Subcutaneous adipose tissue (tissue), 4 donors: ENCODE results near the gene TRIM29. TPM values are rescaled to one million over a fixed set of nuclear protein-coding genes. Genes with fewer than 3 reads are reported as not detected.

Experiments used
- total RNA-seq, 4 donors: library from RNA; depleted of rRNA; stranded (reverse); fragments of >200 nt; gene quantifications; one replicate each; pipeline ENCODE4 v1.1.0, GENCODE V29; 2016
- TF ChIP-seq, protein P1 (sequence below): fragments of 450-650 bp; IDR thresholded peaks from one replicate; pipeline ENCODE4 v1.5.1; 2016; ENCODE audit warnings: low read depth, mild to moderate bottlenecking, control low read depth, antibody characterized with exemption, moderate library complexity

TRIM29 gene
- total RNA-seq, 4 donors from 2014 or later, result 1.3 to 13.2 (median 4.3) TPM

DNA sequence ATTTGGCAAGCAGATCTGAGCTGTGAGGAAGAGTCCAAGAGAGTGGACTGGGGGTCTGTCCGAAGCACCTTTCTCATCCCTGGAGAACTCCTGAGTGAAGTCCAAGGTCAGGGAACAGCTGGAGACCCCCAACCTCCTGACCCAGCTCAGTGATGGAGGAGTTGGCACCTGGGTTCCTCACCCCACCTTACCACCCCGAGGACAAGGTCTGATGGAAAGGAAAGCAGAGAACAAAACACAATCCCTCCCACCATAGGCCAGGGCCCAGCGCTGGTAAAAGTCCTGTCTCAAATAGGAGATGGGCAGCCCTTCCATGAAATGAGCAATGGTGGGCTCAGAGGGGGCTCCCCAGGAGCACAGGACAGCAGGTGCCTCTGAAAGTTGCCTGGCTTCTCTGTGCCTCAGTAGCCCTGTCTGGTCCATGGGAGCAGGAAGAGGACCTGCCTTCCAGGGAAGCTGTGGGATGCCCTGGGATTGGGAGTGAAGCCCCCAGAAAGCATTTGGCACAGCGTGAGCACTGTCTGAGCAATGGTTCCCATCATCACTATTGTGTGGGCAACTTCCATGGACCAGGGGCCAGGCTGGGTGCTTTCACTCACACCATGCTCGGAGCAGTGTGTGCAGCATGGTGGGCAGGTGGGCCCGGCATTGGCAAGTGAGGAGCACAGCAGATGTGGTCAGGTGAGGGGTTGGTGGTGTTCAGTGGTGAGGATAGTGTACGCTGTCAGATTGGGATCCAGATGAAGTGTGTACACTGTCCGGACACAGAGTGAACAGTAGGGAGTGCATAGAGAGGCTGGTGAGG is 7.5 kb downstream of the TRIM29 start:
- TF ChIP-seq, protein P1, sequence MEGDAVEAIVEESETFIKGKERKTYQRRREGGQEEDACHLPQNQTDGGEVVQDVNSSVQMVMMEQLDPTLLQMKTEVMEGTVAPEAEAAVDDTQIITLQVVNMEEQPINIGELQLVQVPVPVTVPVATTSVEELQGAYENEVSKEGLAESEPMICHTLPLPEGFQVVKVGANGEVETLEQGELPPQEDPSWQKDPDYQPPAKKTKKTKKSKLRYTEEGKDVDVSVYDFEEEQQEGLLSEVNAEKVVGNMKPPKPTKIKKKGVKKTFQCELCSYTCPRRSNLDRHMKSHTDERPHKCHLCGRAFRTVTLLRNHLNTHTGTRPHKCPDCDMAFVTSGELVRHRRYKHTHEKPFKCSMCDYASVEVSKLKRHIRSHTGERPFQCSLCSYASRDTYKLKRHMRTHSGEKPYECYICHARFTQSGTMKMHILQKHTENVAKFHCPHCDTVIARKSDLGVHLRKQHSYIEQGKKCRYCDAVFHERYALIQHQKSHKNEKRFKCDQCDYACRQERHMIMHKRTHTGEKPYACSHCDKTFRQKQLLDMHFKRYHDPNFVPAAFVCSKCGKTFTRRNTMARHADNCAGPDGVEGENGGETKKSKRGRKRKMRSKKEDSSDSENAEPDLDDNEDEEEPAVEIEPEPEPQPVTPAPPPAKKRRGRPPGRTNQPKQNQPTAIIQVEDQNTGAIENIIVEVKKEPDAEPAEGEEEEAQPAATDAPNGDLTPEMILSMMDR, result no peak

DNA sequence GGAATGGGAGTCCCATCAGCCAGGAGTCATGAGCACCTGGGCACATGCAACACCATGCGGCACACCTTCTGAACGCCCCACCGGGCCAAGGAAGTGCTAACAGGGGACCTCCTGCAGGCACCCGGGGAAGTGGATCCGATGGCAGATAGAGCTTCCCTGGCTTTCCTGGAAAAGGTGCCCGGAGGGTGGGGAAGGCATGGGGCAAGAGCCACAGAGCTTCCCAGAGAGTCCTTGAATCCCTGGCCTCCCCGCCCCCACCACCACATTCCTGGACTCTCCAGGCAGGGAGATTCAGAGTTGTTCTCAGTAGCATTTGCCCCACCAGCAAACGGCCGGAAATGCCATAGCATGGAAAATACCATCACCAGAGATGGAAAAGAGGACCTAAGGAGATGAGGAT is 8.3 kb downstream of the TRIM29 start:
- TF ChIP-seq, protein P1, result no peak

DNA sequence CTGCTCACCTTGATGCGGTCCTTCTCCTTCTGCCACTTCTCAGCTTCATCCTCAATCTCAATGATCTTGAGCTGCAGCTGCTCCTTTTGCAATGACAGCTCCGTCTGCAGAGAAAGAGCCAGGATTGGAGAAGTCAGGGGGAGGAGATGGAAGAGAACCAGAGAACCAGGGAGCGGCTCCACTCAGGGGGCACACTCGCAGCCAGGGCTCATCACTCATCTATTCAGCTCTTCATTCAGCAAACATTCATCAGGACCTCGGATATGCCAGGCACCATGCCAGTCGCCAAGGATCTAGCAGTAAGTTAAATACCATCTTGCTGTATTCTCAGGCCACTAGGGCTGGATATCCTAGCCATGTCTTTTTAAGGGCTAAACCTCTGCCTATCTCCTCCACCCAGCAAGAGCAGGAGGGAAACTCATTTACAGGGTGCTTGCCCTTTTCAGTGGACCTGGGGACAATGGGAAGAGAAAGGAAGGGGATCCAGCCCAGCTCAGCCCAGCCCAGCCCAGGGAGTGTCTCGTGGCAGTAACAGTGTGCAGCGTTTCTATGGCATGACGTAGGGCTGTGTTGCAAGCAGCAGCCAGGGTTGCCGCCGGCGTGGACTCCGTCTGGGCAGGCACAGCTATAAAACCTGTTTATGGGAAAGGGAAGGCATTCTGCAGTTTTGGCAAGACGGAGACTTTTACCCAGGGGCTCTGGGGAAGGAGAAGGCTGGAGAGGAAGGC is 9.4 kb downstream of the TRIM29 start:
- TF ChIP-seq, protein P1, result no peak

DNA sequence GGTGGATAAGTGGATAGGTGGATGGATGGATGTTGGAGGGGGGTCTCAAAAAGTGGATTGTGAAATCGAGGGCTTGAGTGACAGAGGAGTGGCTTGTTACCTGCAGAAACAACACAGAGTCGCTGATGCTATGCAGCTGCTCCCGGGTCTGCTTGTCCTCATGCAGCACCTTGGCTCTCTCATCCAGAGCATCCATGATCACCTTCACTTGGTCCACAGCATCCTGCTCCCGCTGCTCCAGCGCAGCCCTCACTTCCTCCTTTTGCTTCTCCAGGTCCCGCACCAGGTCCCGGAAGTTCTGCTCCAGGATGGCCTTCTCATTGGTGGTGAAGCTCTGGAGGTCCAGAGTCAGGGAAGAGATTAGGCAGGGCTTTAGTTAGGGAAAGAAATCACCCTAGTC is 10.7 kb downstream of the TRIM29 start:
- TF ChIP-seq, protein P1, result no peak

DNA sequence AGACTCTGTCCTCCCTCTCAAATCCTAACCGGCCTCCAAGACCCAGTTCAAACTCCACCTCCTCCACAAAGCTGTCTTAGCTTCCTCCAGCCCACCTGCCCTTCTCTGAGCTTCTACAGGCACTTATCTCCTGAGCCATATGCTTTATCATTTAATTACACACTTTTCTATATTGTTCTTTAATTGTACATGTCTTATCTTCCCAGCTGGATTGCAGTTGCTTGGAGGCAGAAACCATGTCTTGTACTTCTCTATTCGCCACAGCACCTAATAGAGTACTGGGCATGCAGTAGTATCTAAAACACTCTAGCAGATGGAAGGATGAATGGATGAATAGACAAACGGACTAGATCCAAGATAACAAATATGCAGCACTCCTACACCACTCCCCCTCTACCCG is 11.3 kb downstream of the TRIM29 start:
- TF ChIP-seq, protein P1, result no peak

DNA sequence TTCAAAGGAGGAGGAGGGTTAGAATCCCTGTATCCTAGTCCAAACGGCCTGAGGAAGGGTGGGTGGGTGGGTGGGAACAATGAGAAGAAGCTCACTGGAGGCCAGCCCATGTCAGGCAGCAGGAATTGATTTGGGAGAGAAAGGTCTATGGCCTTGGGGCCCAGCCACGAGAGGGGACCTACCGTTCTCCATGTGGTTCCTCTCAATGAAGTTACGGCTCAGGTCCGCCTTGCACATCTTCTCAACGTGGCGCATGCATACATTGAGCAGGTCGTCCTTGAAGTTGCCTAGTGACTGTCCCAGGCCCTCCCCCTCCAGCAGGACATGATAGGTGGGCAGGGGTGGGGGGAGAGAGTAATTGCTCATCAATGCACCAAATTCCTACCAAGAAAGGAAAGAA is 12.4 kb downstream of the TRIM29 start:
- TF ChIP-seq, protein P1, result no peak

DNA sequence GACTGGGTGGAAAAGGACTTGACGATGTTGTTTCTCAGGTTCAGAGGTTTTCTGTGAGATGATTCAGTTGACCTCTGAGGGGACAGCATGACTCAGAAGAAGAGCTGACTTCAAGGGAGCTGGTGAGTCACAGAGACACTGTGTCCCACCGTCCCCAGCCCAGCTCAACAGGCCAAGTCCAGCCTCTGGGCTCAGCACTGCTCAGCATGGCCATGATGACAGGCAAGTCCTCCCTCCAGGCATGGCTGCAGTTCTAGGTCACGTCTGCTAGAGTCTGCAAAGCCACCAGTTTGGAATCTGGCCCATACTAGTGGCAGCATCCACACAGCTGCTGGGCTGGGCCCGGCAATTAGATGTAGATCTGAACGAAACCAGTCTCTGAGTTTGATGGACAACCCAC is 12.9 kb downstream of the TRIM29 start:
- TF ChIP-seq, protein P1, result no peak
